UCSD-AML1 (cell line): Measurements from ENCODE around the gene MPRIP.

Experiments
- DNase-seq: peaks from one replicate; lab custom pipeline; 2025; ENCODE audit not compliant: unreplicated experiment; lab: John Stamatoyannopoulos, UW

Gene MPRIP

GRCh38 chr17:17204041-17204591, 161.9 kb downstream of the MPRIP start:
- peak; percentile 23 for DNase-seq

GRCh38 chr17:17204635-17205231, 162.5 kb downstream of the MPRIP start:
- DNase-seq: no peak

- peak; percentile 39 for DNase-seq
These were observed 163.3 kb downstream of the MPRIP start for GRCh38 chr17:17205368-17206123.

GRCh38 chr17:17206124-17206912, 164.1 kb downstream of the MPRIP start, which contains the start of gene PLD6:
Gene PLD6 (minus strand): TSS chr17:17206333. CDS start chr17:17206286, 47 bp downstream.
- DNase-seq: peak; percentile 87

- DNase-seq: no peak
These were observed 164.7 kb downstream of the MPRIP start for GRCh38 chr17:17206913-17207335.

- DNase-seq: no peak
These were observed 165.7 kb downstream of the MPRIP start for GRCh38 chr17:17207998-17208397.

- no peak for DNase-seq
These were observed 171.5 kb downstream of the MPRIP start for GRCh38 chr17:17213775-17214174.

- DNase-seq: no peak
These were observed 172.6 kb downstream of the MPRIP start for GRCh38 chr17:17214646-17215436.

- DNase-seq: no peak
These were observed 173.3 kb downstream of the MPRIP start for GRCh38 chr17:17215575-17215974.

- DNase-seq: no peak
These were observed 174.0 kb downstream of the MPRIP start for GRCh38 chr17:17216236-17216635.

- DNase-seq: no peak
These were observed 174.5 kb downstream of the MPRIP start for GRCh38 chr17:17216776-17217175.

- no peak for DNase-seq
These were observed 175.7 kb downstream of the MPRIP start for GRCh38 chr17:17217995-17218394.

- no peak for DNase-seq
These were observed 178.3 kb downstream of the MPRIP start for GRCh38 chr17:17220529-17220928.

- DNase-seq: no peak
These were observed 179.1 kb downstream of the MPRIP start for GRCh38 chr17:17221329-17221728.

GRCh38 chr17:17223736-17224135, 181.5 kb downstream of the MPRIP start:
- DNase-seq: no peak

GRCh38 chr17:17224137-17224536, 181.9 kb downstream of the MPRIP start:
- DNase-seq: no peak

- no peak for DNase-seq
These were observed 183.6 kb downstream of the MPRIP start for GRCh38 chr17:17225901-17226300.

GRCh38 chr17:17226451-17227265, 184.4 kb downstream of the MPRIP start:
- DNase-seq: no peak

- no peak for DNase-seq
These were observed 185.6 kb downstream of the MPRIP start for GRCh38 chr17:17227608-17228520.
